Tibial nerve (tissue), 3 donors: Measurements from ENCODE around the gene MSRB1.

Source experiments
- POLR2A ChIP-seq, 2 donors: fragments of 450-650 bp; IDR thresholded peaks; one replicate each; pipeline ENCODE4 v1.6.1; 2017; ENCODE audit warnings: antibody characterized with exemption in 2 of 2, mild to moderate bottlenecking in 2 of 2, moderate library complexity in 2 of 2
- TF ChIP-seq, protein P1 (sequence below), 5 experiments: fragments of 200-600 bp in 3 of 5; fragments of 450-650 bp in 2 of 5; sonication (generic) in 3 of 5; IDR thresholded peaks; one replicate each; pipeline ENCODE4 v1.5.1; 2016 to 2019; ENCODE audit warnings: antibody characterized with exemption in 5 of 5, mild to moderate bottlenecking in 3 of 5, moderate library complexity in 2 of 5

DNA sequence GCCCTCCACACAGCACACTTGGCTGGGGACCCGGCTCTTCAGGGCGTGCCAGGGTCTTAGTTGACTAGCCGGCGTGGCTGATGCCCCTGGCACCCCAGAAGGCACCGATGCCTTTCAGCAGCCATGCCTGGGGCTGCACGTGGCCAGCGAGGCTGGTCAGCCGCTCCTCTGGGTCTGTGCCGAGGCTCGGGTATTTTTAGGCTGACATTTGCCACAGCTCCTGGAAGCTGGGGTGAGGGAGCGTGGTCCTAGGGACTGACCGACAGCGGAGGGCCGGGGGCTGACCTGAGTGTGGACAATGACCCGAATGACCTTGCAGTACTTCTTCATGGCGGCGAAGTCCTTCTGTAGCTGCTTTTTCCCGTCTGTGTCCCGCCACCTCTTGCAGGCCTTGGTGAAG is 7.6 kb upstream of the MSRB1 start:
- no peak for TF ChIP-seq POLR2A (IDR thresholded peaks at IDR 0.05)
- TF ChIP-seq, protein P1, sequence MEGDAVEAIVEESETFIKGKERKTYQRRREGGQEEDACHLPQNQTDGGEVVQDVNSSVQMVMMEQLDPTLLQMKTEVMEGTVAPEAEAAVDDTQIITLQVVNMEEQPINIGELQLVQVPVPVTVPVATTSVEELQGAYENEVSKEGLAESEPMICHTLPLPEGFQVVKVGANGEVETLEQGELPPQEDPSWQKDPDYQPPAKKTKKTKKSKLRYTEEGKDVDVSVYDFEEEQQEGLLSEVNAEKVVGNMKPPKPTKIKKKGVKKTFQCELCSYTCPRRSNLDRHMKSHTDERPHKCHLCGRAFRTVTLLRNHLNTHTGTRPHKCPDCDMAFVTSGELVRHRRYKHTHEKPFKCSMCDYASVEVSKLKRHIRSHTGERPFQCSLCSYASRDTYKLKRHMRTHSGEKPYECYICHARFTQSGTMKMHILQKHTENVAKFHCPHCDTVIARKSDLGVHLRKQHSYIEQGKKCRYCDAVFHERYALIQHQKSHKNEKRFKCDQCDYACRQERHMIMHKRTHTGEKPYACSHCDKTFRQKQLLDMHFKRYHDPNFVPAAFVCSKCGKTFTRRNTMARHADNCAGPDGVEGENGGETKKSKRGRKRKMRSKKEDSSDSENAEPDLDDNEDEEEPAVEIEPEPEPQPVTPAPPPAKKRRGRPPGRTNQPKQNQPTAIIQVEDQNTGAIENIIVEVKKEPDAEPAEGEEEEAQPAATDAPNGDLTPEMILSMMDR (IDR thresholded peaks at IDR 0.05) = no peak
